HTERT RPE-1 (cell line): Measurements from ENCODE around the gene PCDHGA12.

Experiments
- in situ Hi-C: fragments of 300-500 bp; cut with MboI; formaldehyde crosslinking; loops from 4 replicates; pipeline ENCODE4 v1.14.3; 2020; ENCODE audit warnings: low sequenced_read_pairs

Gene PCDHGA12

GRCh38 chr5:141439411-141440141, 9.3 kb downstream of the PCDHGA12 start:
- in situ Hi-C loops, result no loop called here

- in situ Hi-C loops, result no loop called here
These were observed 10.0 kb downstream of the PCDHGA12 start for GRCh38 chr5:141440341-141440740.

DNA sequence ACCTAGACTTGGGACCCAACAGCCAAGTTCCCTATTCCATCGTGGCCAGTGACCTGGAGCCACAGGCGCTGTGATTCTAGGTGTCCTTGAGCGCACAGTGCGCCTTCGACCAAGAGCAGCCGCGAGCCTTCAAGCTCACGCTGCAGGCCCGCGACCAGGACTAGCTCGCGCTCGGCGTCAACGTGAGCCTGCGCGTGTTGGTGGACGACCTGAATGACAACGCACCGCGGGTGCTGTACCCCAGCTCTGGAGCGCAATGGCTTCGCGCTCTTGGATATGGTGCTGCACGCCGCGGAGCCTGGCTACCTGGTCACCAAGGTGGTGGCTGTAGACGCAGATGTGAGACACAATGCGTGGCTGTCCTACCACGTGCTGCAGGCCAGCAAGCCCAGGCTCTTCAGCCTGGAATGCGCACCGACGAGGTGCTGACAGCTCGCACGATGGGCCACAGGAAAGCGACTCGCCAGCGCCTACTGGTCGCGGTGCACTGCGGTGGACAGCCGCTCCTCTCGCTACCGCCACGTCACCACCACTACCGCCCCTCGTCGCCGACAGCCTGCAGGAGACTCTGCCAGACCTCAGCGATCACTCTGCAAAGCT, 11.4 kb downstream of the PCDHGA12 start:
- in situ Hi-C loops, result no loop called here

DNA sequence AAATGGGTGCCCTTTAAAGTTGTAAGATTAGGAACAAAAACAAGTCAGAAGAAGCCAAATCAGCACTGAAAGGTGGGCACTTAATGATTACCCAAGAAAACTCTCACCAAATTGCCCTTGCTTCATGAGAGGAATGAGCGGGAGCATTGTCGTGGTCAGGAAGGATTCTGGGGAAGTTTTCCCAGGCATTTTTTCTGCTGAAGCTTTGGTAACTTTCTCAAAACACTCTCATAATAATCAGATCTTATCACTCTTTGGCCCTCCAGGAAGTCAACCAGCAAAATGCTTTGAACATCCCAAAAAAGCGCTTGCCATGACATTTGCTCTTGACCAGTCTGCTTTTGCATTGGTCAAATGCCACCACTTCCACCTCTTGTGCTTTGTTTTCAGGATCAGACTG, 35.0 kb downstream of the PCDHGA12 start:
- in situ Hi-C loops, result no loop called here

GRCh38 chr5:141475625-141476131, 45.4 kb downstream of the PCDHGA12 start, which contains the start of gene PCDHGC3:
TSS of gene PCDHGC3 (plus strand) at chr5:141475966. CDS start at chr5:141476117, 151 bp downstream.
- in situ Hi-C loops, result no loop called here

DNA sequence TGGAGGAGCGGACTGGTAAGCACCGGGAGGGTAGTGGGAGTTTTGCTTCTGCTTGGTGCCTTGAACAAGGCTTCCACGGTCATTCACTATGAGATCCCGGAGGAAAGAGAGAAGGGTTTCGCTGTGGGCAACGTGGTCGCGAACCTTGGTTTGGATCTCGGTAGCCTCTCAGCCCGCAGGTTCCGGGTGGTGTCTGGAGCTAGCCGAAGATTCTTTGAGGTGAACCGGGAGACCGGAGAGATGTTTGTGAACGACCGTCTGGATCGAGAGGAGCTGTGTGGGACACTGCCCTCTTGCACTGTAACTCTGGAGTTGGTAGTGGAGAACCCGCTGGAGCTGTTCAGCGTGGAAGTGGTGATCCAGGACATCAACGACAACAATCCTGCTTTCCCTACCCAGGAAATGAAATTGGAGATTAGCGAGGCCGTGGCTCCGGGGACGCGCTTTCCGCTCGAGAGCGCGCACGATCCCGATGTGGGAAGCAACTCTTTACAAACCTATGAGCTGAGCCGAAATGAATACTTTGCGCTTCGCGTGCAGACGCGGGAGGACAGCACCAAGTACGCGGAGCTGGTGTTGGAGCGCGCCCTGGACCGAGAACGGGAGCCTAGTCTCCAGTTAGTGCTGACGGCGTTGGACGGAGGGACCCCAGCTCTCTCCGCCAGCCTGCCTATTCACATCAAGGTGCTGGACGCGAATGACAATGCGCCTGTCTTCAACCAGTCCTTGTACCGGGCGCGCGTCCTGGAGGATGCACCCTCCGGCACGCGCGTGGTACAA, 46.0 kb downstream of the PCDHGA12 start:
- in situ Hi-C loops, result no loop called here

GRCh38 chr5:141477044-141477575, 46.8 kb downstream of the PCDHGA12 start:
- in situ Hi-C loops, result no loop called here

DNA sequence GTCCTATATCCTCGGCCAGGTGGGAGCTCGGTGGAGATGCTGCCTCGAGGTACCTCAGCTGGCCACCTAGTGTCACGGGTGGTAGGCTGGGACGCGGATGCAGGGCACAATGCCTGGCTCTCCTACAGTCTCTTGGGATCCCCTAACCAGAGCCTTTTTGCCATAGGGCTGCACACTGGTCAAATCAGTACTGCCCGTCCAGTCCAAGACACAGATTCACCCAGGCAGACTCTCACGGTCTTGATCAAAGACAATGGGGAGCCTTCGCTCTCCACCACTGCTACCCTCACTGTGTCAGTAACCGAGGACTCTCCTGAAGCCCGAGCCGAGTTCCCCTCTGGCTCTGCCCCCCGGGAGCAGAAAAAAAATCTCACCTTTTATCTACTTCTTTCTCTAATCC, 47.5 kb downstream of the PCDHGA12 start:
- in situ Hi-C loops, result no loop called here

DNA sequence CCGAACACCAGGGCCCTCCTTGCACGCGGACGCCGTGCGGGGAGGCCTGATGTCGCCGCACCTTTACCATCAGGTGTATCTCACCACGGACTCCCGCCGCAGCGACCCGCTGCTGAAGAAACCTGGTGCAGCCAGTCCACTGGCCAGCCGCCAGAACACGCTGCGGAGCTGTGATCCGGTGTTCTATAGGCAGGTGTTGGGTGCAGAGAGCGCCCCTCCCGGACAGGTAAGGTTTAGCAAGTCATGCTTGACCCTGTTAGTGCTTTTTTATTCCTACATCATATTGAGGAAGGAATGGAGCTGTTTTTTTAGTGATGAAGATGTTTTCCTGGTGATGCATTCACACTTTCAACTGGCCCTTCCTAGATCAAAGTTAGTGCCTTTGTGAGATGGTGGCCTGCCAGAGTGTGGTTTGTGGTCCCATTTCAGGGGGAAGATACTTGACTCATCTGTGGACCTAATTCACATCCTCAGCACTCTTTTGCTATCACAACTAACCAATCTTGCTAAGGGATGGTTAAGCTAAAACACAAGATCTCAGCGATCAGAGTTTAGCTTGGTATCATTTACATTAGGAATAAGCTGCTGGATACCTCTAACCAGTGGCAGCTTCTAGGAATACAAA, 48.1 kb downstream of the PCDHGA12 start:
- in situ Hi-C loops, result no loop called here

DNA sequence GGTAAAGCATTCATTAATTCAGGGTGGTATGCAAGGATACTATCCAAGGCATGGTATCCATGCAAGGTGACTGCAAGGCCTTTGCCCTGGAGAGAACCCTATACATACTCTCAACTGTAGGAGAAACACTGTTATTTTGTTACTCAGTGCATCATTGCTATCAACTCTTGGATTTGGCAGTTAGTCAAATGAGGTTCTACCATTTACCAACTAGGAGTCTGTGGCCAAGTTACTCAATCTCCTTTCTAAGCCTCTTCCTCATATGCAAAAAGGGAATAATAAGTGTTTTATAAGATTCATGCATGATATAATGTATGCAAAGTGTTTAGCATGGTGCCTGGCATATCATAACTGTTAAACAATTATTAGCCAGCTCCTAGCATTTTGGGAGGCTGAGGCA, 49.5 kb downstream of the PCDHGA12 start:
- in situ Hi-C loops, result no loop called here
